ENCODE results near the gene TLR5. TPM values are rescaled to one million over a fixed set of nuclear protein-coding genes. Genes with fewer than 3 reads are reported as not detected.

TLR5 gene
- total RNA-seq, 1 donor from 2014 or later = 0.22 TPM

GRCh38 chr1:223147409-223147808 is 4.4 kb upstream of the TLR5 start:
- H3K27ac Mint-ChIP-seq (ENCODE audit: unreplicated experiment) = no peak overlapping the region
- H3K27me3 Mint-ChIP-seq (ENCODE audit: low read depth) = peaks cover 16% of the 10 kb centered on the region
- H3K4me3 Mint-ChIP-seq (ENCODE audit: unreplicated experiment) = no peak overlapping the region
- no peak for TF ChIP-seq CTCF (IDR thresholded peaks at IDR 0.05)
- peaks cover 17% of the 10 kb centered on the region for H3K9me3 Mint-ChIP-seq (ENCODE audit: low read depth)
- peaks cover 3% of the 10 kb centered on the region for H3K4me1 Mint-ChIP-seq (ENCODE audit: low read depth)
- no peak for DNase-seq (ENCODE audit: low spot score)
- peaks cover 2% of the 10 kb centered on the region for H3K36me3 Mint-ChIP-seq (ENCODE audit: low read depth)

GRCh38 chr1:223146745-223147144 is 3.7 kb upstream of the TLR5 start:
- H3K4me1 Mint-ChIP-seq (ENCODE audit: low read depth) = peaks cover 6% of the 10 kb centered on the region
- H3K27me3 Mint-ChIP-seq (ENCODE audit: low read depth) = peaks cover 16% of the 10 kb centered on the region
- no peak overlapping the region for H3K27ac Mint-ChIP-seq (ENCODE audit: unreplicated experiment)
- TF ChIP-seq CTCF (IDR thresholded peaks at IDR 0.05) = no peak
- peaks cover 2% of the 10 kb centered on the region for H3K36me3 Mint-ChIP-seq (ENCODE audit: low read depth)
- H3K4me3 Mint-ChIP-seq (ENCODE audit: unreplicated experiment) = no peak overlapping the region
- no peak for DNase-seq (ENCODE audit: low spot score)
- H3K9me3 Mint-ChIP-seq (ENCODE audit: low read depth) = peaks cover 17% of the 10 kb centered on the region

- Mint-ChIP-seq H3K27me3 (ENCODE audit: low read depth) (peaks cover 17% of the 10 kb centered on the region), H3K4me3 (ENCODE audit: unreplicated experiment) (no peak overlapping the region), H3K36me3 (ENCODE audit: low read depth) (peaks cover 2% of the 10 kb centered on the region), H3K4me1 (ENCODE audit: low read depth) (peaks cover 7% of the 10 kb centered on the region), H3K27ac (ENCODE audit: unreplicated experiment) (no peak overlapping the region), H3K9me3 (ENCODE audit: low read depth) (peaks cover 17% of the 10 kb centered on the region)
- no peak for TF ChIP-seq CTCF (IDR thresholded peaks at IDR 0.05)
- no peak for DNase-seq (ENCODE audit: low spot score)
Measured at GRCh38 chr1:223144914-223145313, 1.9 kb upstream of the TLR5 start.

- TF ChIP-seq CTCF (IDR thresholded peaks at IDR 0.05) = no peak
- Mint-ChIP-seq H3K27me3 (ENCODE audit: low read depth) (peaks cover 17% of the 10 kb centered on the region), H3K4me1 (ENCODE audit: low read depth) (peaks cover 7% of the 10 kb centered on the region), H3K4me3 (ENCODE audit: unreplicated experiment) (no peak overlapping the region), H3K27ac (ENCODE audit: unreplicated experiment) (no peak overlapping the region), H3K9me3 (ENCODE audit: low read depth) (peaks cover 17% of the 10 kb centered on the region), H3K36me3 (ENCODE audit: low read depth) (peaks cover 2% of the 10 kb centered on the region)
- DNase-seq (ENCODE audit: low spot score) = no peak
Measured at GRCh38 chr1:223144431-223144830, 1.4 kb upstream of the TLR5 start.

- peaks cover 2% of the 10 kb centered on the region for H3K36me3 Mint-ChIP-seq (ENCODE audit: low read depth)
- peaks cover 17% of the 10 kb centered on the region for H3K27me3 Mint-ChIP-seq (ENCODE audit: low read depth)
- H3K4me1 Mint-ChIP-seq (ENCODE audit: low read depth) = peaks cover 7% of the 10 kb centered on the region
- TF ChIP-seq CTCF (IDR thresholded peaks at IDR 0.05) = no peak
- peaks cover 17% of the 10 kb centered on the region for H3K9me3 Mint-ChIP-seq (ENCODE audit: low read depth)
- no peak overlapping the region for H3K27ac Mint-ChIP-seq (ENCODE audit: unreplicated experiment)
- peak overlapping the region; percentile 64 for H3K4me3 Mint-ChIP-seq (ENCODE audit: unreplicated experiment)
- DNase-seq (ENCODE audit: low spot score) = no peak
Measured at GRCh38 chr1:223143537-223144248, 645 bp upstream of the TLR5 start.

Measured in chondrocyte (in vitro differentiated cells).